SK-N-SH treated with all-trans-retinoic acid at 6 μM for 48 hours (cell line): Measurements from ENCODE around the gene DLG1.

ENCODE experiments used
- PATZ1 ChIP-seq: fragments of 250-450 bp; sonication (Bioruptor Pico); IDR thresholded peaks from 2 replicates; pipeline ENCODE4 v1.8.0; 2020; ENCODE audit warnings: mild to moderate bottlenecking, moderate library complexity, borderline replicate concordance
- POU6F1 ChIP-seq: fragments of 250-450 bp; sonication (Bioruptor Pico); IDR thresholded peaks from 2 replicates; pipeline ENCODE4 v1.8.0; 2021; ENCODE audit warnings: low read depth, mild to moderate bottlenecking, moderate library complexity, borderline replicate concordance

DNA sequence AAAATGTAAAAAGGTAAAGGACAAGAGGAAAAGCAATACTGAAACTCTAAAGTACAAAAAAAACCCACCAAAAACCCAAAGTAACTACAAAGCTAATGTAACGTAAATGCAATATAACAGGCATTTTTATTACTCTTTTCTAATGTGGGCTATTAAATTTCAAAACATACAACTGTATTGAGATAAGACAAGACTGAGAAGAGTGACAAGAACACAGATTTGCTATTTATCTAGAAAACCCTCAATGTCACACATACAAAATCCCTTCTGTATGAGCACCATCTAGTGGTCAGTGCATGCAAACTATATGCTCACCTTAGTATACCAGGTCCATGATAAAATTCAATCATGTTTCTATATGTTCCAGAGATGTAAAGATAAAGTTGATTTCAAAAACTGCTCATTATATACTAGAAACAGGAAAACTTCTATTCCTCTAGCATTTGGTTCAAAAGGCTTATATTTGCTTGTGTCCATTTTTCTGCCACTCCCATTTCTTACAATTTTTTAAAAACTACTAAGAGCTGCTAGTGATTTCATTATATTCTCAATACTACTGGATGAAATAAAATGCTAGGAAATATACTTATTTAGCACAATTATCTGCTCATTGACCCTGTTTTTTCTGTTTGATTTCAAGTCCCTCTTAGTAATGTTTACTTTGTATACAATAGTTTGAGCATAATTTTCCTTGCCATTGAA, 111.4 kb downstream of the DLG1 start:
- TF ChIP-seq PATZ1 (CRISPR knock-in tag) (no peak), POU6F1 (no peak)
